Measurements from ENCODE around the gene CBLC.

DNA sequence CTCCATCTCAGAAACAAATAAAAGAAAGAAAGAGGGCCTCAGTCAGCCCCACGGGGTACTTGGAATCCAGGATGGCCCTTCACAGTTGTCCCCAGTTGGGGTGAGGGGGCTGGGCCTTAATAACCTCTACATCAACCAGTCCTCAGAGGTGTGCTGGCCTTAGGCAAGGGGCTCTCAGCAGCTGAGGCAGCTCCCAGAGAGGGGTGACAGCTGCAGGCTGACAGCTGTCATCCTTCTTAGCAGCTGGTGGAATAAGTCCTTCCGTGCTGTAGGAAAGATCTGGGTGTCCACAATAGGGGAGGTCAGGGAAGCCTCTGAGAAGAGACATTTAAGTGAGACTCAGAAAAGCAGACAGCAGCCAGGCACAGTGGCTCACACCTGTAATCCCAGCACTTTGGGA, 38.6 kb downstream of the CBLC start:
- TF ChIP-seq YY1 (IDR thresholded peaks at IDR 0.05; ENCODE audit: insufficient read depth, insufficient read length) (no peak), ZNF274 (IDR thresholded peaks at IDR 0.05; ENCODE audit: low read depth, low read length) (no peak), SUZ12 (IDR thresholded peaks at IDR 0.05; ENCODE audit: extremely low read depth, insufficient read depth, insufficient read length) (no peak)

Measured in NT2/D1 (cell line).